Breast epithelium (tissue), 3 donors: ENCODE results near the gene CAMK2B.

Experiments used
- POLR2A ChIP-seq: fragments of 450-650 bp; IDR thresholded peaks from one replicate; pipeline ENCODE4 v1.6.1; 2016; ENCODE audit warnings: antibody characterized with exemption, mild to moderate bottlenecking, moderate library complexity
- TF ChIP-seq, protein P1 (sequence below), 3 donors: fragments of 450-650 bp; IDR thresholded peaks; one replicate each; pipeline ENCODE4 v1.5.1; 2016 to 2017; ENCODE audit warnings: antibody characterized with exemption in 3 of 3, mild to moderate bottlenecking in 3 of 3, moderate library complexity in 3 of 3

DNA sequence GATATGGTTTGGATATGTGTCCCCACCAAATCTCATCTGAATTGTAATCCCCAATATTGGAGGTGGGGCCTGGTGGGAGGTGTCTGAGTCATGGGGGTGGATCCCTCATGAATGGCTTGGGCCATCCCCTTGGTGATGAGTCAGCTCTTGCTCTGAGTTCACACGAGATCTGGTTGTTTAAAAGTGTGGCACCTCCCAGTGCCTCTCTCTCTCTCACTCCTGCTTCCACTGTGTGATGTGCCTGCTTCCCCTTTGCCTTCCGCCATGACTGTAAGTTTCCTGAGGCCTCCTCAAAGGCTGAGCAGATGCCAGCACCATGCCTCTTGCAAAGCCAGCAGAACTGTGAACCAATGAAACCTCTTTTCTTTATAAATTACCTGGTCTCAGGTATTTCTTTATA, 131.3 kb downstream of the CAMK2B start:
- TF ChIP-seq, protein P1, sequence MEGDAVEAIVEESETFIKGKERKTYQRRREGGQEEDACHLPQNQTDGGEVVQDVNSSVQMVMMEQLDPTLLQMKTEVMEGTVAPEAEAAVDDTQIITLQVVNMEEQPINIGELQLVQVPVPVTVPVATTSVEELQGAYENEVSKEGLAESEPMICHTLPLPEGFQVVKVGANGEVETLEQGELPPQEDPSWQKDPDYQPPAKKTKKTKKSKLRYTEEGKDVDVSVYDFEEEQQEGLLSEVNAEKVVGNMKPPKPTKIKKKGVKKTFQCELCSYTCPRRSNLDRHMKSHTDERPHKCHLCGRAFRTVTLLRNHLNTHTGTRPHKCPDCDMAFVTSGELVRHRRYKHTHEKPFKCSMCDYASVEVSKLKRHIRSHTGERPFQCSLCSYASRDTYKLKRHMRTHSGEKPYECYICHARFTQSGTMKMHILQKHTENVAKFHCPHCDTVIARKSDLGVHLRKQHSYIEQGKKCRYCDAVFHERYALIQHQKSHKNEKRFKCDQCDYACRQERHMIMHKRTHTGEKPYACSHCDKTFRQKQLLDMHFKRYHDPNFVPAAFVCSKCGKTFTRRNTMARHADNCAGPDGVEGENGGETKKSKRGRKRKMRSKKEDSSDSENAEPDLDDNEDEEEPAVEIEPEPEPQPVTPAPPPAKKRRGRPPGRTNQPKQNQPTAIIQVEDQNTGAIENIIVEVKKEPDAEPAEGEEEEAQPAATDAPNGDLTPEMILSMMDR (IDR thresholded peaks at IDR 0.05) = no peak
- TF ChIP-seq POLR2A = no peak
